ENCODE results near the gene SPEM2. TPM values are rescaled to one million over a fixed set of nuclear protein-coding genes. Genes with fewer than 3 reads are reported as not detected.

The SPEM2 gene
- total and polyA plus RNA-seq, 7 donors: 0.03 TPM; not detected in 6

DNA sequence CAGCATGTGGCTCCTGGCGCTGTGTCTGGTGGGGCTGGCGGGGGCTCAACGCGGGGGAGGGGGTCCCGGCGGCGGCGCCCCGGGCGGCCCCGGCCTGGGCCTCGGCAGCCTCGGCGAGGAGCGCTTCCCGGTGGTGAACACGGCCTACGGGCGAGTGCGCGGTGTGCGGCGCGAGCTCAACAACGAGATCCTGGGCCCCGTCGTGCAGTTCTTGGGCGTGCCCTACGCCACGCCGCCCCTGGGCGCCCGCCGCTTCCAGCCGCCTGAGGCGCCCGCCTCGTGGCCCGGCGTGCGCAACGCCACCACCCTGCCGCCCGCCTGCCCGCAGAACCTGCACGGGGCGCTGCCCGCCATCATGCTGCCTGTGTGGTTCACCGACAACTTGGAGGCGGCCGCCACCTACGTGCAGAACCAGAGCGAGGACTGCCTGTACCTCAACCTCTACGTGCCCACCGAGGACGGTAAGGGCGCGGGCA is 17.1 kb upstream of the SPEM2 start:
- ATAC-seq (no peak), DNase-seq (no peak)
- intact Hi-C loops (cut with DNase I): no loop called here
- Histone ChIP-seq H3K36me3 (ENCODE audit: insufficient read depth in 1 of 2, low read depth in 1 of 2) (no peaks in the 10 kb centered on the region), H3K27ac (no peak overlapping the region), H3K4me3 (no peak overlapping the region), H3K27me3 (ENCODE audit: insufficient read depth in 3 of 3, low read length in 2 of 3) (no peaks in the 10 kb centered on the region), H3K9me3 (no peaks in the 10 kb centered on the region), H3K4me1 (no peaks in the 10 kb centered on the region)
- TF ChIP-seq, protein P1, sequence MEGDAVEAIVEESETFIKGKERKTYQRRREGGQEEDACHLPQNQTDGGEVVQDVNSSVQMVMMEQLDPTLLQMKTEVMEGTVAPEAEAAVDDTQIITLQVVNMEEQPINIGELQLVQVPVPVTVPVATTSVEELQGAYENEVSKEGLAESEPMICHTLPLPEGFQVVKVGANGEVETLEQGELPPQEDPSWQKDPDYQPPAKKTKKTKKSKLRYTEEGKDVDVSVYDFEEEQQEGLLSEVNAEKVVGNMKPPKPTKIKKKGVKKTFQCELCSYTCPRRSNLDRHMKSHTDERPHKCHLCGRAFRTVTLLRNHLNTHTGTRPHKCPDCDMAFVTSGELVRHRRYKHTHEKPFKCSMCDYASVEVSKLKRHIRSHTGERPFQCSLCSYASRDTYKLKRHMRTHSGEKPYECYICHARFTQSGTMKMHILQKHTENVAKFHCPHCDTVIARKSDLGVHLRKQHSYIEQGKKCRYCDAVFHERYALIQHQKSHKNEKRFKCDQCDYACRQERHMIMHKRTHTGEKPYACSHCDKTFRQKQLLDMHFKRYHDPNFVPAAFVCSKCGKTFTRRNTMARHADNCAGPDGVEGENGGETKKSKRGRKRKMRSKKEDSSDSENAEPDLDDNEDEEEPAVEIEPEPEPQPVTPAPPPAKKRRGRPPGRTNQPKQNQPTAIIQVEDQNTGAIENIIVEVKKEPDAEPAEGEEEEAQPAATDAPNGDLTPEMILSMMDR (IDR thresholded peaks at IDR 0.05): no peak
- WGBS, 3 donors: 80 to 89% (median 80%) methylated on average over 41 to 58 of the region's 58 CpGs

DNA sequence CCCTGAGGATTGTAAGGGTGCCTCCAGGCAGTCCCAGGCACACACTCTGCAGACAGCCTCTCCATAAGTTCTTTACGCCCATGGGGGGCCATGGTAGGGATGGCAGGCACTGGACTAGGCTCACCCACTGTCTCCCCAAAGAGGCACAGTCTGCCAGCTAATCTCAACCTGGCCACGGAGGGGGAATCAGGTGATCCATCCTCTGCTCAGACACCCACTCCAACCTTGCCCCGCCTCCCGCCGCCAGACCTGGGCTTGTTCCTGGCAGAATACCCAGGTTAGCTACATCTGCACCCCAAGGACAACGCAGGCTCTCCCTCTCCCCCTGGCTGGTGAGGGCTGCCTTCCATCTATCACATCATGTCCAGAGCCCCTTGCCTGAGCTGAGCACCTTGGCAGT is 16.6 kb upstream of the SPEM2 start:
- Histone ChIP-seq H3K4me3 (no peak overlapping the region), H3K27me3 (ENCODE audit: insufficient read depth in 3 of 3, low read length in 2 of 3) (no peaks in the 10 kb centered on the region), H3K27ac (no peak overlapping the region), H3K9me3 (no peaks in the 10 kb centered on the region), H3K36me3 (ENCODE audit: insufficient read depth in 1 of 2, low read depth in 1 of 2) (no peaks in the 10 kb centered on the region), H3K4me1 (no peaks in the 10 kb centered on the region)
- ATAC-seq (no peak), DNase-seq (no peak)
- intact Hi-C loops (cut with DNase I): no loop called here
- WGBS, 3 donors: 74 to 86% (median 86%) methylated on average over 5 to 6 of the region's 6 CpGs
- TF ChIP-seq, protein P1 (IDR thresholded peaks at IDR 0.05): no peak

DNA sequence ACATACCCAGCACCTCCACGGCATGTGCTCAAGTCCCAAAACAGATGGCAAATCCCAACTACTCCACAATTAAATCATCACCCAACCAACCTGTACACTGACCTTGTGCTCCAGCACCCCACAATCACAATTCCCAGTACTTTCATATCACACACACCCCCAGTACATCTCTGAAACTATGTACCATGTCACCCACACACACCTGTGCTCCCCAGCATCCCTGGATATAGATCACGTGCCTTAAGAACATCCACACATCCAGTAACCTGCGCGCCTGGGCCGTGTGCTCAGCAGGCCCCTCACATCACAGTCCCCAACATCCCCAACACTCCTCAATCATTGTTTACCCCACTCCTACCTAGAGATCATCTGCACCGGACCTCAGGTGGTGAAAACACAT is 15.7 kb upstream of the SPEM2 start:
- intact Hi-C loops (cut with DNase I): no loop called here
- no peak for DNase-seq
- no peak for ATAC-seq
- H3K4me1 ChIP-seq: no peaks in the 10 kb centered on the region
- TF ChIP-seq, protein P1 (IDR thresholded peaks at IDR 0.05): no peak
- no peaks in the 10 kb centered on the region for H3K9me3 ChIP-seq
- H3K27ac ChIP-seq: no peak overlapping the region
- peaks cover 0 to 3% of the 10 kb centered on the region in 2 donors for H3K36me3 ChIP-seq (ENCODE audit: insufficient read depth in 1 of 2, low read depth in 1 of 2)
- no peaks in the 10 kb centered on the region for H3K27me3 ChIP-seq (ENCODE audit: insufficient read depth in 3 of 3, low read length in 2 of 3)
- WGBS, 3 donors: 90 to 94% (median 93%) methylated on average over 6 of the region's 6 CpGs
- H3K4me3 ChIP-seq: no peak overlapping the region

DNA sequence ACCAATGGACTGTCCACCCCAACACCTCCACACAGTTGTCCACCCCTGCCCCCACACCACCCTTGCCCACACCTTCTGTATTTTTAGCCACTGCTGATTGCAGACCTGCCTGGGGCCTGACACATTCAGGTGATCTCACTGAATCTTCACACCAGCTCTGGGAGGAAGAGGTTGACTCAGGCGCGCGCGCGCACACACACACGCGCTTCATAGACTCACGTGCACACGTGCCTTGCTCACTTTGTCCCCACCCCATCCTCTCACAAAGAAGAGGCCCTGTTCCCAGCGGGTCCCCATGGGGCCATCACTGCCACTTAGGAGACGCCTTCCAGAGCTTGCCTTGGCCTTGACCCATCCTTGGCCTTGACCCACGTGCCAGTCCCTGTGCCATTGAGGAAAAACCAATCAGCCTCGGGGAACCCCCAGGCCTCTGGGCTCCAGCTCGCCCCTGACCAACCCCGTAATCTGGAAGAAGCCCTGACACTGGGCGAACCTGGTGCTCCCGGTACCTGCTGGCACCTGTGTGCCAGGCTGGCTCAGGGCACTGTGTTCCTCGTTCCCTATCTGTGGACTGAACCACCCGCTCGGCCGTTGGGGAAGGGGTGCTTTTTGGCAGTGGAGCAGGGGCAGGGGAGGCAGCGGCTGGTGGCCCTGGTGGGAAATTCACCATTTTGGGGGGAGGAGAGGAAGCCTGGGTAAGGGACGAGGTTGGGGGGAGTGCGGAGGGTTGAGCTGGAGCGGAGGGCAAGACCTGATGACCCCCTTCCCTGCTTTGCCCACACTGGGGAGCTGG is 14.6 kb upstream of the SPEM2 start:
- ATAC-seq: no peak
- no peak for DNase-seq
- TF ChIP-seq, protein P1 (IDR thresholded peaks at IDR 0.05): no peak
- no peaks in the 10 kb centered on the region for H3K27me3 ChIP-seq (ENCODE audit: insufficient read depth in 3 of 3, low read length in 2 of 3)
- 87 to 93% (median 90%) methylated on average over 25 of the region's 25 CpGs for WGBS, 3 donors
- H3K4me1 ChIP-seq: no peaks in the 10 kb centered on the region
- H3K27ac ChIP-seq: no peak overlapping the region
- peaks cover 0 to 5% of the 10 kb centered on the region in 2 donors for H3K36me3 ChIP-seq (ENCODE audit: insufficient read depth in 1 of 2, low read depth in 1 of 2)
- H3K4me3 ChIP-seq: no peak overlapping the region
- intact Hi-C loops (cut with DNase I): no loop called here
- no peaks in the 10 kb centered on the region for H3K9me3 ChIP-seq

DNA sequence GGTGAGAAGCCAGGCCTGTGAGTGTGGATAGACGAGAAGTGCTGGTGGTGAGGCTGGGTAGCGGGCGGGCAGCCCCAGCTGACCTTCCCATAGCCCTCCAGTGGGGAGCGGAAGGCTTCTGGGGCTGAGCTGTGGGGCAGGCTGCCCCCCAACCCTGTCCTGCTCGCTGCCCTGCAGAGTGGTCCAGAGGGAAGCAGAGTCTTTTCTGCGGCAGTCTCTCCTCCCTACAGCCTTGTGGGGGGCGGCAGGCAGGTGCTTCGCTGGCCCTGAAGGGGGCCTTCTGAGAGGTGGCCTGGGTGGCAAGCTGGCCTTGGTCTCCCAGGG is 14.0 kb upstream of the SPEM2 start:
- H3K4me3 ChIP-seq: no peak overlapping the region
- 89 to 98% (median 94%) methylated on average over 8 of the region's 8 CpGs for WGBS, 3 donors
- peaks cover 0 to 5% of the 10 kb centered on the region in 2 donors for H3K36me3 ChIP-seq (ENCODE audit: insufficient read depth in 1 of 2, low read depth in 1 of 2)
- TF ChIP-seq, protein P1 (IDR thresholded peaks at IDR 0.05): no peak
- ATAC-seq: no peak
- H3K9me3 ChIP-seq: no peaks in the 10 kb centered on the region
- H3K4me1 ChIP-seq: no peaks in the 10 kb centered on the region
- no peak overlapping the region for H3K27ac ChIP-seq
- DNase-seq: no peak
- intact Hi-C loops (cut with DNase I): no loop called here
- no peaks in the 10 kb centered on the region for H3K27me3 ChIP-seq (ENCODE audit: insufficient read depth in 3 of 3, low read length in 2 of 3)
